ENCODE measurements around the gene MGAM2.
"Not testable (repeated sequence)": the region's sequence is repeated elsewhere in the genome, so short reads cannot be mapped to it uniquely, and the experiment has no call there.

Gene MGAM2

DNA sequence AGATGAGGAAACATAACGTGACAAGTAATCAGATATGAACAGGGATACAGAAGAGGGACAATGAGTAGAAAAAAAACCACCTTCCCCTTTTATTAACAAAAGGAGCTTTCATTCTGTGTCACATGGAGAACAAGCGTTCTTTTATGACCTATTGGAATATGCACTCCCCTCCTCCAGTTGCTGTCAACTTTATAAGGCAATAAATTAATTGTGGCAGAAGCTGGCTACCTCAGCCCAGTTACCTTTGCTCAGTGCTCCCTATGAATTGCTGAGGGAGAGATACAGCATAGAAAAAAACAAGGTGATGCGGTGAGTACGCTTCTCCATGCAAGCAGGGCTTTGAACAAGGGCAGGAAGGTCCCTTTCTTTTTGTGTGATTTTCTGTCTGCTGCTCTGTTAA lies at the start of gene MGAM2:
Gene MGAM2 (plus strand): TSS at position 220 of the 400 bp plus-strand sequence. CDS start 5,156 bp downstream, outside the sequence.
- DNase-seq (ENCODE audit: low read depth in 3 of 3): no peak

- DNase-seq (ENCODE audit: low read depth in 3 of 3): no peak
Observed at GRCh38 chr7:142063551-142064442, 47.7 kb upstream of the MGAM2 start.

DNA sequence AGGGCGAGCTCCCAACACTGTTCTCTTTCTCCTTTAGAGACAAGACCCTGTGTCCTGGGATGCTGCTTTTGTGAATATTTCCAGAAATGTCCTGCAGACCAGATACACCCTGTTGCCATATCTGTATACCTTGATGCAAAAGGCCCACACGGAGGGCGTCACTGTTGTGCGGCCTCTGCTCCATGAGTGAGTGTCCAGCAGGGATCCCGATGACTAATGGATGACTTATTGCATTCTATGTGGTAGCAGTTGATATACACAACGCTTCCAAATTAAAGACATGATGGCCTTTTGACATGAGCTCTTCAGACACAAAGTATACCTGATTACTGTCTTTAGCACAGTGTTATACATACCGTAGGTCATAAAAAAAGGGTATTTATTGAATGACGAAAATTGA lies 45.0 kb upstream of the MGAM2 start:
- DNase-seq (ENCODE audit: low read depth in 3 of 3): no peak

DNA sequence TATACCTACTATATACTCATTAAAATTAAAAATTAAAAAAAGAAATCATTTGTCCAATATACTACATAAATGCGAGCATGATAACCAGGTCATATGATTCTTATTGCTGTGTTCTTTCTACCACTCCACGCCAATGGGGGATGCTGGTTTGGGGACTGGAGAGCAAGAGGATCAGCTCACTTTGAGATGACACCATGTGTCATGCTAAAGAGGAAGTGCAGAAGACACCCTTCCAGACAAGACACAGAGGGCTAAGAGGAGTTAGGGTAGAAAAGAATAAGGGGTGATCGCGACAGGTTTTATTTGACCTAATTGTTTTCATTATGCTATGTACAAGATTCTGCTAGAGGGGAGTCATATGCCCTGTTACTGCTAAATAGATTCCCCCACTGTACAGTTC lies 33.8 kb upstream of the MGAM2 start:
- no peak for DNase-seq (ENCODE audit: low read depth in 3 of 3)

GRCh38 chr7:142083605-142084004 lies 27.9 kb upstream of the MGAM2 start:
- no peak for DNase-seq (ENCODE audit: low read depth in 3 of 3)

DNA sequence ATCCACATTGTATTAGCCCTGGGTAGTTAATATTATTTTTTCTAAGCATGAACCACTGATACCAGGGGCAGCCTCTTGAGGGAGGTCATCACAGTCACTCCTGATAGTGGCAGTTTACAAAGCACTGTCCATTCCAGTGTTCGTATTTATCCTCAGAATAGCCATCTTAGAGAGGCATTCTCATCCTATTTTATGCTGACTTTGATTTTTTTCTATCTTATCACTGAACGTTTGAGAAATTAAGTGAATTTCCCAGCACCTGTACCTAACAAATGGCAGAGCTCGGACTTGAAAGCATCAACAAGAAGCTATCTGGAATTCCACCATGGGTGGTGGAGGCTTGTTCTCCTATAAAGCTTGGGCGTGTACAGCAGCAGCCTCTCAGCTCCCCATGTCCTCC lies 26.1 kb upstream of the MGAM2 start:
- no peak for DNase-seq (ENCODE audit: low read depth in 3 of 3)

DNA sequence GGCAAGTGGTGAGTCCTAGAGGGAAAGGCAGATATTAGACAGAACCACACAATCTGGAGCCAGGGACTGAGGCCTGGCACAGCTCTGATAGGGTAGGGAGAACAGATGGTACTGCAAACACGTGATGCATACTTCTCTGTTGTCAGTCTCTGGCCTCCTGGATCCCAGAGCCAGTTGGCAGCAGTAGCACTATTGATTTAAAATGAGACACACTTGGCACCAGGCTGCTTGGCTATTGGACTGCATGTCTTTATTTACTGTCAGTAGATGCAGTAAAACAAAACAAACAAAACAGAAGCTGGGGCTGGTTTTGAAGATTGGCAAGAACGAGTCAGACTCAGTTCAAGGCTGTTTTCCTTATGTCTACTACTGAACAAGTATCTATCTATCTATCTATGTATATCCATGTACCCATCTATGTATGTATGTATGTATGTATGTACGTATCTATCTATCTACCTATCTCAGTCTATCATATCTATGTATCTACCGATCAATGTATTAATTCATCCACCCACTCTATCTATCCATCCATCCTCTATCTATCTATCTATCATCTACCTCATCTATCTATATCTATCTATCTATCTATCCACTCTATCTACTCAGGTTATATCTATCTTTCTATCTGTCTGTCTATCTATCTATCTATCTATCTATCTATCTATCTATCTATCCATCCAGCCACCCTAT lies 23.4 kb upstream of the MGAM2 start:
- no peak for DNase-seq (ENCODE audit: low read depth in 3 of 3)

DNA sequence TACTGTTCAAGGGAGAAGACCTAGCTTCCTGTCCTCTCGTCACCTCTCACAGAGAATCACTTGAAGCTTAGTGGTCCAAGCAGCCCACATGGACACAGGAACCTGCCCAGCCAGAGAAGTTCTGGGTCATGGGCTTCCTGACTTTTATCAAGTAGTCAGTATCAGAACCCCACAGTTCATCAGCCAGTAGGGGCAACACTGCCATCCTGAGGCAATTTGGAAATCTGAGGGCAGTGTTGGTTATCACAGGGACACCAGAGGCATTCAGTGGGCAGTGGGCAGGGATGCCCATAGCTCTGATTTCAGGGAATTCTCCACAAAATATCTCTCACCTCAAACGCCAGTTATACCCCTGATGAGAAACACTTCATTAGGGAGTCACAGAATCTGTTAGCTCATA lies 22.5 kb upstream of the MGAM2 start:
- DNase-seq (ENCODE audit: low read depth in 3 of 3): no peak

- no peak for DNase-seq (ENCODE audit: low read depth in 3 of 3)
Observed at GRCh38 chr7:142091961-142092360, 19.6 kb upstream of the MGAM2 start.

DNA sequence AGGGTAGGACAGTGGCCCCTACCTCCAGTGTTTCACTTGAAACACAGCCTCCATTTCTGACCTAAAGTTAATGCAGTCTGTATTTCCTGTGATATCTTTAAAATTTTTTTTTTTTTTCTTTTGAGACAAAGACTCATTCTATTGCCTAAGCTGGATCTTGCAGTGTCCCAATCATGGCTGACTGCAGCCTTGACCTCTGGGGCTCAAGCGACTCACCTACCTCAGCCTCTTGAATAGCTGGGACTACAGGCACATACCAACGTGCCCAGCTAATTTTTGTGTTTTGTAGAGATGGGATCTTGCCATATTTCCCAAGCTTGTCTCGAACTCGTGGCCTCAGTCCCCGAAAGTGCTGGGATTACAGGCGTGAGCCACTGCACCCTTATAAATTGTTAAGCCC lies 16.7 kb upstream of the MGAM2 start:
- DNase-seq (ENCODE audit: low read depth in 3 of 3): no peak

- no peak for DNase-seq (ENCODE audit: low read depth in 3 of 3)
Observed at GRCh38 chr7:142097571-142097970, 13.9 kb upstream of the MGAM2 start.

- no peak for DNase-seq (ENCODE audit: low read depth in 3 of 3)
Observed at GRCh38 chr7:142098004-142098403, 13.5 kb upstream of the MGAM2 start.

- DNase-seq (ENCODE audit: low read depth in 3 of 3): not testable (repeated sequence)
Observed at GRCh38 chr7:142099347-142099746, 12.2 kb upstream of the MGAM2 start.

DNA sequence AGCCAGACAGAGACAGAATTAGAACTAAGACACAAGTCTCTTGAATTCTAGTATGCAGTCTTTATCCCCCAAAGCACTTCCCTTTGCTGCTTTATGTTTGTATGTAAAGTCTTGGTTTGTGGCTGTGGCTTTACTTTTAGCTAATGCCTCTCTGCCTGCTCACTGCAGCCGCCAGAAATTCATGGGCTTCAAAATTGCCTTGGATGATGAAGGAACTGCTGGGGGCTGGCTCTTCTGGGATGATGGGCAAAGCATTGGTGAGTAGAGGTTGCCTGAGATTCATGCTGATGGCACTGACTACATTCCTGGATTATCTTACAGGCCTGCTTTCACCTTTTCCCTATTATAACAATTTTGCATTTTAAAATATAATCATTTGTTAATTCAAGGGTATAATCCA lies 10.9 kb upstream of the MGAM2 start:
- no peak for DNase-seq (ENCODE audit: low read depth in 3 of 3)

DNA sequence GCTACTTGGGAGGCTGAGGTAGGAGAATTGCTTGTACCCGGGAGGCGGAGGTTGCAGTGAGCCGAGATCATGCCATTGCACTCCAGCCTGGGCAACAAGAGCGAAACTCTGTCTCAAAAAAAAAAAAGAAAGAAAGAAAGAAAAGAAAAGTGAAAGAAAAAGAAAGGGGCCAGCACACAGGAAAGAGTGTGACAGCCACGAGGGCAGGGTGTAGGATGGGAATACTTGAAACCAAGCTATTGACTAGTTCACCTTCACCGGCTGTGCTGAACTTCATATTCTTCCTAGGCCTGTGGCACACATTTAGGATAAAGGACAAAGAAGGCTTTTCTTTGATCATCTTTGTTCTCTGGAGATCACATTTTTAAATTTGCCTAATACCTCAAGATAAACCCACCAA lies 9.7 kb upstream of the MGAM2 start:
- DNase-seq (ENCODE audit: low read depth in 3 of 3): not testable (repeated sequence)

- DNase-seq (ENCODE audit: low read depth in 3 of 3): no peak
Observed at GRCh38 chr7:142104550-142105527, 6.7 kb upstream of the MGAM2 start.

DNA sequence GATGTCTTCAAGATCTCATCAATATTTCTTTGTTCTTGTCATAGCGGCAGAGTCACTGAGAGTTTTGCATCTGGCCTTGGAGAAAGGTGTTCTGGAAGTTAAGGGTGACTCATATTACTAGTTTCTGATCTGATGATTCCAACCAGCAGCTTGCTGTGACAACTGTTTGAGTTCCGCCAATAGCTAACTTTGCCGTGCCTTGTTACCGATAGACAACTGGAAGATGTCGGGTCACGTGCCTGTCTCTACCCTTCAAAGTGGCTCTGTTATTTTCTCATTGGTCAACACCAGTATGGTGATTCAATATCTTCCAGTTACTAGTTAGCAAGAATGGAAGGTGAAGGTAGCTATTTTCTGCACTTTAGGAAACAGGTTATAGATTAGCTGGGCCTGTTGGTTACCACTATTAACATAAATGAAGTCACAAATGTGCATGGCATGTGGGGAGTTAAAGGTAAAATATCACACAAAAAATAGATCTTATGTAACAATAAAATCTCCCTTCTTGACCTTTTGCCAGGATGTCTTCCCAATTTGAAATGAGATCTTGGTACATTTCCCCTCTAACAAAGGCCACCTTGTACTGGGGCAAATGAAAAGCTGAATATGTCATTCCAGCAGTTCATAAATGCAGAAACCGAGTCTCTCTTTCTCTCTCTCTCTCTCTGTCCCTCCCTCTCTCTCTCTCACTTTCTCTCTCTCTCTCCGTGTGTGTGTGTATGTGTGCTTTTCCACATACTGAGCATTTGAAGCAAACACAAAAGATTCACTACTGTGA lies 2.6 kb upstream of the MGAM2 start:
- DNase-seq (ENCODE audit: low read depth in 3 of 3): no peak

- DNase-seq (ENCODE audit: low read depth in 3 of 3): no peak
Observed at GRCh38 chr7:142110098-142110497, 1.4 kb upstream of the MGAM2 start.

DNA sequence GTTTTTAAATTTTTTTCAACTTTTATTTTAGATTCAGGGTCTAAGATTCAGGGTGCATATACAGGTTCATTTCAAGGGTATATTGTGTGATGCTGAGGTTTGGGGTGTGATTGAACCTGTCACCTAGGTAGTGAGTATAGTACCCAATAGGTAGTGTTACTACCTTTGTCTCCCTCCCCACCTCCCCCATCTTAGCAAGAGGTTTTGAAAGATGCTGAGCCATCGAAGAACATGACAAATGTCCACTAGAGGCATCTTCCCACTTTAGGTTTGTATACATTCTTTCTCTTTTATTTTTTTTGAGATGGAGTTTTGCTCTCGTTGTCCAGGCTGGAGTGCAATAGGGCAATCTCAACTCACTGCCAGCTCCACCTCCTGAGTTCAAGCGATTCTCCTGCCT lies 880 bp upstream of the MGAM2 start:
- DNase-seq (ENCODE audit: low read depth in 3 of 3): no peak

DNA sequence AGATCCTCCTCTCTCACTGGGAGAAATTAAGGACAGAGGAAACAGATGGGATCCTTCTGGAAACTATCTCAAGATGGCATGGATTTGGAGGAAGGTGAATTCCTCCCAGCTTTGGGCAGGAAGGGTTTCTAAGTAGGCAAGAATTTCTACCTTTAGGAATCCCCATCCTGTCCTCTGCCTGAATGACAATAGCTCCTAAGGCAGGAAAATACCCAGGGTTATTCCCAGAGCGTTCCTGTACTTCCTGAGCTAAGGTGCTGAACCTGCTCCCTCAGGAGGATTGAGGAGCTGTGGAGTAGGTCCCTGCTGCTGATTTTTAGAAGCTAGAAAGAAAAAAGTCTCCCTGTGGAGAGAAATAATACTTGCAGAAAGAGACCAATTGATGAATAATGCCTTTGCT lies 568 bp downstream of the MGAM2 start:
- no peak for DNase-seq (ENCODE audit: low read depth in 3 of 3)

- no peak for DNase-seq (ENCODE audit: low read depth in 3 of 3)
Observed at GRCh38 chr7:142114207-142114606, 2.7 kb downstream of the MGAM2 start.

Measured in stimulated activated CD4-positive, alpha-beta T cell treated with anti-CD3 and anti-CD28 coated beads, TNF-alpha, amount 100 ng/mL, for 24 hours (primary cell).